HG03064 (cell line): ENCODE results near the gene KCNG1.

Experiments used
- ATAC-seq: cut with Tn5 transposase; IDR thresholded peaks from one replicate; pipeline ENCODE4 v1.9.1; 2021; ENCODE audit warnings: low read depth; ENCODE audit not compliant: unreplicated experiment

KCNG1 gene

DNA sequence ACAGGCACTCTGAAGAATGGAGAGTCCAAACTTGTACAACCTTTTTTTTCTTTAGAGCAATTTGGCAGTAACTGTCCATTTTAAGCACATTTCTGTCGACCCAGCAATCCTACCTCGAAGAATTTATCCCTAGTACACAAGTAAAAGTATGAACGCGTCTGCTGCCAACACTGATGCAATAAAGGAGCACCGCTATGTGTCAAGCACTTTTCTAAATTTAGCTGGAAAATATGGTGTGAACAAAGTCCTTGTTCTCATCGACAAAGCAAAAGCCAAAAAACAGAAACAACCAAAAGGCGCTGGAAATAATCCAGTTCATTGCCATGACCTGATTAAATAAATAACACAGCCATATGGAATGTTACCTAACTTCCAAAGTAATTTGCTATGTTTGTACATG, 65.6 kb downstream of the KCNG1 start:
- ATAC-seq, result no peak

- no peak for ATAC-seq
Observed at GRCh38 chr20:50953821-50954220, 69.1 kb downstream of the KCNG1 start.
